Kidney epithelial cell (primary cell): ENCODE results near the gene GALNT8. TPM values are rescaled to one million over a fixed set of nuclear protein-coding genes. Genes with fewer than 3 reads are reported as not detected.
"Not testable (repeated sequence)": the region's sequence is repeated elsewhere in the genome, so short reads cannot be mapped to it uniquely, and the experiment has no call there.

Source experiments
- DNase-seq: peaks from one replicate; pipeline ENCODE4 v3.0.0-alpha.2; 2010; ENCODE audit warnings: low read depth
- H3K27me3 ChIP-seq: 2 replicates; pipeline ENCODE4 v1.6.0; 2011; ENCODE audit warnings: low read length; ENCODE audit not compliant: control insufficient read depth, insufficient read depth
- H3K36me3 ChIP-seq: 2 replicates; pipeline ENCODE4 v1.5.1; 2011; ENCODE audit warnings: low read length; ENCODE audit not compliant: control insufficient read depth, insufficient read depth
- H3K4me3 ChIP-seq: 2 replicates; pipeline ENCODE4 v1.5.1; 2011; ENCODE audit warnings: low read depth, mild to moderate bottlenecking, control low read depth, low read length
- total RNA-seq: library from RNA; depleted of rRNA; stranded (reverse); fragments of >200 nt; gene quantifications from 2 replicates; pipeline ENCODE4 v1.2.3, GENCODE V29; 2015
- TF ChIP-seq, protein P1 (sequence below): IDR thresholded peaks from 2 replicates; pipeline ENCODE4 v1.5.1; 2011; ENCODE audit warnings: mild to moderate bottlenecking, moderate library complexity, low read length, control low read depth, inconsistent platforms; ENCODE audit not compliant: insufficient read depth, poor library complexity, severe bottlenecking

The GALNT8 gene
- total RNA-seq, 1 donor from 2014 or later = 1.4 TPM

DNA sequence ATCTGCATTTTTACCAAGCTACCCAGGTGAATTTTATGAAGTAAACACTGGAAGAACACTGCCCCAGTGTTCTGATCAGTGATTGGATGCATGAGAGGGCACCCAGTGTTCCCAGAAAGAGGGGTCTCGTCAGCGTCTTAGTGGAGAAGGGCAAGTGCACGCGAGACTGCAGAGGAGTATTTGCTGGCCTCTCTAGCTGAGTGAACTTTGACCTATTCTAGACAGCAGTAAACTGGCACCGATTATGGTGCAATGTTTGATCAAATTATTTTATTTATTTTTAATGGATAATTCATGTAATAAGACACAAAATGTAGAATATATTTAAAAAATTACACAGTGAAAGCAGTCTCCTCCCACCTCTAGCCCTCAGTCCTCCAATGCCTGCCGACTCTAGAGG lies 5.3 kb upstream of the GALNT8 start:
- no peaks in the 10 kb centered on the region for H3K27me3 ChIP-seq
- TF ChIP-seq, protein P1, sequence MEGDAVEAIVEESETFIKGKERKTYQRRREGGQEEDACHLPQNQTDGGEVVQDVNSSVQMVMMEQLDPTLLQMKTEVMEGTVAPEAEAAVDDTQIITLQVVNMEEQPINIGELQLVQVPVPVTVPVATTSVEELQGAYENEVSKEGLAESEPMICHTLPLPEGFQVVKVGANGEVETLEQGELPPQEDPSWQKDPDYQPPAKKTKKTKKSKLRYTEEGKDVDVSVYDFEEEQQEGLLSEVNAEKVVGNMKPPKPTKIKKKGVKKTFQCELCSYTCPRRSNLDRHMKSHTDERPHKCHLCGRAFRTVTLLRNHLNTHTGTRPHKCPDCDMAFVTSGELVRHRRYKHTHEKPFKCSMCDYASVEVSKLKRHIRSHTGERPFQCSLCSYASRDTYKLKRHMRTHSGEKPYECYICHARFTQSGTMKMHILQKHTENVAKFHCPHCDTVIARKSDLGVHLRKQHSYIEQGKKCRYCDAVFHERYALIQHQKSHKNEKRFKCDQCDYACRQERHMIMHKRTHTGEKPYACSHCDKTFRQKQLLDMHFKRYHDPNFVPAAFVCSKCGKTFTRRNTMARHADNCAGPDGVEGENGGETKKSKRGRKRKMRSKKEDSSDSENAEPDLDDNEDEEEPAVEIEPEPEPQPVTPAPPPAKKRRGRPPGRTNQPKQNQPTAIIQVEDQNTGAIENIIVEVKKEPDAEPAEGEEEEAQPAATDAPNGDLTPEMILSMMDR = no peak

DNA sequence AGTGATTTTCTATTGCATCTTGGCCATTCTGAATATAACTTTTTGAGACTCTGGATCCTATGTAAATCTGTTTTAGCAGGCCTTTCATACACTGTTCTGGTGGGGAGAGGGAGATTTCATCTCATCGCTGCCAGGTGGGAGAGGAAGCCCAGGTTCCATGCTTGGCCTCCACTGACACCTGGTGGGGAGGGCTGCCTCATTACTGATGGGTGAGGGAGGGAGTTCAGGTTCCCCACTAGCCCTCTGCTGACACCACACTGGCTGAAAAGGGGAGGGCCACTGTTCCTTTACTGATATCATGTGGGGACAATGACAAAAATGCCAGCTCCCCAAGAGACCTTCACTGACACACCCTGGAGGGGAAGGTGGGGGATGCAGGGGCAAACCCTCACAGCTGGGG lies 2.4 kb upstream of the GALNT8 start:
- no peak for DNase-seq
- Histone ChIP-seq H3K36me3 (no peaks in the 10 kb centered on the region), H3K27me3 (no peaks in the 10 kb centered on the region), H3K4me3 (no peak overlapping the region)
- TF ChIP-seq, protein P1 = no peak

More for the DNA sequence above, 5.3 kb upstream of the GALNT8 start:
- DNase-seq = no peak
- Histone ChIP-seq H3K36me3 (no peaks in the 10 kb centered on the region), H3K4me3 (no peak overlapping the region)

DNA sequence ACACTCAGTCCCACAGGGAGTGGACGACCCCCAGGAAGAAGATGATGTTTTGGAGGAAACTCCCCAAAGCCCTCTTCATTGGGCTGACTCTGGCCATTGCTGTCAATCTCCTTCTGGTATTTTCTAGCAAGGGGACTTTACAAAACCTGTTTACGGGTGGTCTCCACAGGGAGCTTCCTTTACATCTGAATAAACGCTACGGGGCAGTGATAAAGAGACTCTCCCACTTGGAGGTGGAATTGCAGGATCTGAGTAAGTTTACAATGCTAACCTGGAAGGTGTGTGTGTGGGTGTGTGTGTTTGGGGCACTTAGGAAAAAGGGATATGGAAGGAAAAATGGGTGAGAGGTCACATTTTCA lies 416 bp downstream of the GALNT8 start:
- Histone ChIP-seq H3K4me3 (no peak overlapping the region), H3K27me3 (no peaks in the 10 kb centered on the region), H3K36me3 (no peaks in the 10 kb centered on the region)
- TF ChIP-seq, protein P1 = no peak
- no peak for DNase-seq

DNA sequence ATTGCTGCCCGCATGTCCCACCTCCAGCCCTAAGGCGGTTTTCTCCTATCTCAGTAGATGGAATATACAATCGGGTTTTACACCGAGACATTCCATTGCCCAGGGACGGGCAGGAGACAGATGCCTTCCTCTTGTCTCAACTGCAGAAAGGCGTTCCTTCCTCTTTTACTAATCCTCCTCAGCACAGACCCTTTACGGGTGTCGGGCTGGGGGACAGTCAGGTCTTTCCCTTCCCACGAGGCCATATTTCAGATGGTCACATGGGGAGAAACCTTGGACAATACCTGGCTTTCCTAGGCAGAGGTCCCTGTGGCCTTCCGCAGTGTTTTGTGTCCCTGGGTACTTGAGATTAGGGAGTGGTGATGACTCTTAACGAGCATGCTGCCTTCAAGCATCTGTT lies 1.4 kb downstream of the GALNT8 start:
- not testable (repeated sequence) for H3K27me3 ChIP-seq, H3K36me3 ChIP-seq, DNase-seq, H3K4me3 ChIP-seq

DNA sequence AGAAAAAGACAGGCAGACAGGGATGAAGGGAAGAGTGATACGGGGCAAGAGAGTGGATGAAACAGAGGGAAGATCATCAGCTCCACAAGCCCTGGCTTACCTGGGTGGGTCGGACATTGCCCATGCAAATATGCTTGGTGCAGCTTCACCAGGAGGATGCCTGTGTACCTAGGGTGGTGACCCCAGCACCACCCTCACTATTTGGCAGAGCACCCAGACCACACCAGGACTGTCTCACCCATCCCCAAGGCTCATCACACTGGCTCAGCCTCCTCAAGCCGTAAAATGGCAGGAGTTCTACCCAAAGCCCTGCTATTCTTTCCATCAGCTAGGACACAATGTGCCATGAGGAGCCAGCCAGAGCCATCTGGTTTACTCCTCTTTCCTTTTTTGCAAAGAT lies 3.0 kb downstream of the GALNT8 start:
- Histone ChIP-seq H3K4me3 (no peak overlapping the region), H3K27me3 (no peaks in the 10 kb centered on the region), H3K36me3 (no peaks in the 10 kb centered on the region)
- TF ChIP-seq, protein P1 = no peak
- DNase-seq = no peak

DNA sequence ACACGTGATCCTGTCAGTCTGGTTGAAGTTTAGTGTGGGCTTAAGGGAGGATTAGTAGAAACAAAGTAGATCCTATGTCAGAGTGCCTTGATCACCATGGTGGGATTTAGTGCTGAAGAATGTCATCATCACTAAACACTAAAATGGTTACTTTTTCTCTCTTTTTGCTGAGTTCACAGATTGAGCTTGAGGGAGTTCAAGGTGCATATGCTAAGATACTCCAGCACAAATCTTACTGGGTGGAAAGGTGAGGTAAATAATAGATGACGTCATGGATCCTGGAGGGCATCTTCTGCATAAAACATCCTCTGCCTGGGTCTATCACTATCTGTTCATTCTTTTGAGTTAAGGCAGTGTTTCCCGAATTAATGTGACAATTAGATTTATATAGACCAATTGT lies 4.9 kb downstream of the GALNT8 start:
- TF ChIP-seq, protein P1 = no peak
- H3K4me3 ChIP-seq = no peak overlapping the region
- no peaks in the 10 kb centered on the region for H3K27me3 ChIP-seq
- H3K36me3 ChIP-seq = no peaks in the 10 kb centered on the region
- DNase-seq = no peak
